H1 (cell line): ENCODE data around the gene PDP2. TPM values are rescaled to one million over a fixed set of nuclear protein-coding genes. Genes with fewer than 3 reads are reported as not detected.

Experiments used
- CBX5 ChIP-seq: fragments of 300-800, 300-1000 bp; sonication (generic); IDR thresholded peaks from 2 replicates; pipeline ENCODE4 v1.7.1; 2016; ENCODE audit warnings: antibody characterized with exemption, low read length, low read depth
- CHD1 ChIP-seq: IDR thresholded peaks from 2 replicates; pipeline ENCODE4 v1.6.1; 2012; ENCODE audit warnings: low read depth, low read length, improper control_type of control experiment
- TAF1 ChIP-seq: IDR thresholded peaks from 2 replicates; pipeline ENCODE4 v1.6.1; 2011; ENCODE audit warnings: mild to moderate bottlenecking, low read depth, low read length
- polyA plus RNA-seq, 7 experiments: library from polyadenylated mRNA; depleted of rRNA in 3 of 7; stranded (reverse) in 5 of 7; unstranded in 2 of 7; fragments of >200 nt in 5 of 7; fragments of 200-250 nt in 2 of 7; gene quantifications; 1 replicate in 5 of 7; 2 replicates in 1 of 7; 4 replicates in 1 of 7; pipeline versions ENCODE4 v1.2.1 to v1.2.3, GENCODE V29; 2011 to 2013; ENCODE audit warnings: missing spikeins in 2 of 7, mixed read lengths in 2 of 7
- total RNA-seq: library from RNA; stranded (reverse); fragmentation: NEBNext Ultra II Directional; extraction: Animal tissue kit (Norgen Biotek cat#: 25700); gene quantifications from 2 replicates; pipeline ENCODE4 v1.2.1, GENCODE V29; 2021

Gene PDP2
- total and polyA plus RNA-seq, 2 of the 8 experiments (the other 6 are each of a cell fraction or from before 2014, with no cell fraction given): 11.7 to 36.5 TPM

GRCh38 chr16:66845791-66846221, 34.5 kb upstream of the PDP2 start (continued):
- TF ChIP-seq CBX5 (no peak), TAF1 (no peak), CHD1 (no peak)
